HEK293T (cell line): ENCODE data around the gene ABCB4.

Experiments
- ELF4 ChIP-seq: fragments of 450-650 bp; IDR thresholded peaks from 2 replicates; pipeline ENCODE4 v1.6.1; 2017; ENCODE audit warnings: antibody characterized with exemption
- LEF1 ChIP-seq: fragments of 450-650 bp; IDR thresholded peaks from 2 replicates; pipeline ENCODE4 v1.6.1; 2017; ENCODE audit warnings: mild to moderate bottlenecking, borderline replicate concordance

- no peak for TF ChIP-seq ELF4
- no peak for TF ChIP-seq LEF1
Measured at GRCh38 chr7:87476179-87476557, 688 bp upstream of the ABCB4 start.
